Panc1 (cell line): Measurements from ENCODE around the gene CES5A.

Experiments
- POLR2AphosphoS5 ChIP-seq: IDR thresholded peaks from 2 replicates; pipeline ENCODE4 v1.6.1; 2012; ENCODE audit warnings: mild to moderate bottlenecking, low read depth, low read length, moderate library complexity
- SIN3A ChIP-seq: IDR thresholded peaks from 2 replicates; pipeline ENCODE4 v1.6.1; 2012; ENCODE audit warnings: low read depth, mild to moderate bottlenecking, low read length, moderate library complexity, borderline replicate concordance; ENCODE audit not compliant: insufficient read depth
- TF ChIP-seq, protein P1 (sequence below): fragments of 450-650 bp; IDR thresholded peaks from 2 replicates; pipeline ENCODE4 v1.5.1; 2017; ENCODE audit warnings: mild to moderate bottlenecking

DNA sequence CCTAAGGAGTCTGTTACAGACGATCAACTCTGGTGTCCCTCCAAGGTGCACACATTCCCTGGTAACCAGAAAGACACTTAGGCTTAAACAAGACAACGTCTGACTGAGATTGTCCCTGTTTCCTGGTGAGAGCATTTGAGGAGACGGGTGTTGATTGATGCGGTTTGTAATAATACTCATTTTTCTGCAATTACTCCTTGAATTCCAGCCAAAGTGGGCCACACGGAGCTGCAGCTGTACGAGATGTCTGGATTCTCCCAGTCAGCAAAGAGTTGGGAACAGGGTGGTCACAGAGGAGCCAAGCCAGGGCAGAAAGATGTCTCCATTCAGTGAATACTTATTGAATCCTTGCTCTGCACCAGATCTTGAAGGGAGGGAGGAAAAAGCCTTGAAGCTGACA lies 30.9 kb upstream of the CES5A start:
- TF ChIP-seq, protein P1, sequence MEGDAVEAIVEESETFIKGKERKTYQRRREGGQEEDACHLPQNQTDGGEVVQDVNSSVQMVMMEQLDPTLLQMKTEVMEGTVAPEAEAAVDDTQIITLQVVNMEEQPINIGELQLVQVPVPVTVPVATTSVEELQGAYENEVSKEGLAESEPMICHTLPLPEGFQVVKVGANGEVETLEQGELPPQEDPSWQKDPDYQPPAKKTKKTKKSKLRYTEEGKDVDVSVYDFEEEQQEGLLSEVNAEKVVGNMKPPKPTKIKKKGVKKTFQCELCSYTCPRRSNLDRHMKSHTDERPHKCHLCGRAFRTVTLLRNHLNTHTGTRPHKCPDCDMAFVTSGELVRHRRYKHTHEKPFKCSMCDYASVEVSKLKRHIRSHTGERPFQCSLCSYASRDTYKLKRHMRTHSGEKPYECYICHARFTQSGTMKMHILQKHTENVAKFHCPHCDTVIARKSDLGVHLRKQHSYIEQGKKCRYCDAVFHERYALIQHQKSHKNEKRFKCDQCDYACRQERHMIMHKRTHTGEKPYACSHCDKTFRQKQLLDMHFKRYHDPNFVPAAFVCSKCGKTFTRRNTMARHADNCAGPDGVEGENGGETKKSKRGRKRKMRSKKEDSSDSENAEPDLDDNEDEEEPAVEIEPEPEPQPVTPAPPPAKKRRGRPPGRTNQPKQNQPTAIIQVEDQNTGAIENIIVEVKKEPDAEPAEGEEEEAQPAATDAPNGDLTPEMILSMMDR = no peak
- TF ChIP-seq POLR2AphosphoS5 (no peak), SIN3A (no peak)
